Measurements from ENCODE around the gene CWF19L1.

- TF ChIP-seq CSDC2 (CRISPR knock-in tag; IDR thresholded peaks at IDR 0.05), result no peak
- no peak for TF ChIP-seq ESRRG (CRISPR knock-in tag; IDR thresholded peaks at IDR 0.05)
- TF ChIP-seq ZFP30 (CRISPR knock-in tag; IDR thresholded peaks at IDR 0.05), result no peak
- TF ChIP-seq ZNF8 (CRISPR knock-in tag; IDR thresholded peaks at IDR 0.05), result no peak
- TF ChIP-seq ZC3H10 (CRISPR knock-in tag; IDR thresholded peaks at IDR 0.05), result no peak
- TF ChIP-seq ZFP3 (CRISPR knock-in tag; IDR thresholded peaks at IDR 0.05), result no peak
- TF ChIP-seq ARNTL (CRISPR knock-in tag; IDR thresholded peaks at IDR 0.05; ENCODE audit: borderline replicate concordance, low read depth), result no peak
- TF ChIP-seq ZNF565 (CRISPR knock-in tag; conservative IDR thresholded peaks at IDR 0.05; ENCODE audit: low read depth), result no peak
- TF ChIP-seq CREB5 (CRISPR knock-in tag; IDR thresholded peaks at IDR 0.05; ENCODE audit: low read depth), result no peak
- no peak for TF ChIP-seq ISL1 (CRISPR knock-in tag; IDR thresholded peaks at IDR 0.05)
- no peak for TF ChIP-seq POU6F1 (CRISPR knock-in tag; IDR thresholded peaks at IDR 0.05; ENCODE audit: borderline replicate concordance, low read depth)
- TF ChIP-seq TOX (CRISPR knock-in tag; IDR thresholded peaks at IDR 0.05; ENCODE audit: borderline replicate concordance), result no peak
- TF ChIP-seq GLIS3 (CRISPR knock-in tag; IDR thresholded peaks at IDR 0.05), result no peak
- no peak for TF ChIP-seq PATZ1 (CRISPR knock-in tag; IDR thresholded peaks at IDR 0.05; ENCODE audit: borderline replicate concordance)
These were observed 84.0 kb downstream of the CWF19L1 start for GRCh38 chr10:100183481-100183880.
